Measurements from ENCODE around the gene FFAR4.

DNA sequence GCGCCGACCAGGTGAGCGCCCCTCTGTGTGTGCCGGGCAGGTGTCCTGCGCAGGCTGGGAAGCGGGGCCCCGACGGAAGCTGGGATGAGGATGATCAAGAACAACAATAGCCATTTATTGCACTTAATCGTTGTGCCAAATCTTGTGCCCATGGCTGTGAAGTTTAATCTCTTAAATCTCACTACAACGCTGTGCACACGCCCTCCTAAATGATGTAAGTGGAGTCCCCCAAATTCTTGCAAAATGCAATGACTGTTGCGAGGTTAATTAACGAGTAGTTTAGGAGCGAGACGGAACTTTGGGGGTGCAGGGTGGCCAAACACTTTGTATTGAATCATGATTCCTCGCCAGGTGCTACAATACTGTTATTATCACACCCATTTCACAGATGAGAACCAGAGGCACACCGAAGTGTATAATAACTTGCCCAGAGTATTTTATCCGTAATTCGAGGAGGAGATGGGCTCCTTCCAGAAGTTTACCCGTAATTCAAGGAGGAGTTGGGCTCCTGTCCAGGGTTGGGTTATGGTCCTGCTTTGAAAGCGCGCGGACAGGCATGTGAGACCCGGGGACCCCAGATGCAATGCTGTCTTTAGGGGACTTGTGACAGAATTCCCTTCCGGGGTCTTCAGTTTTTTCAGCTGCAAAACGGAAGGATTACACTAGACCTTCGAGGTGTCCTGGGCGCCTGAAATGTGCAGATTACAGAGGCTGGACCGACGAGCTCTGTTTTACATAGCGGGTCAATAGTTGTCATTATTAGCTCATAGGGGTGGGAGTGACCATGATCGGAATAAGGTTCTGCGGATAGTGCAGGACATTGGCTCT, 1.0 kb downstream of the FFAR4 start:
- TF ChIP-seq POLR2AphosphoS5 (IDR thresholded peaks at IDR 0.05) (no peak), CTCF (IDR thresholded peaks at IDR 0.05) (no peak), POLR2A (IDR thresholded peaks at IDR 0.05) (no peak)

All from upper lobe of left lung (tissue), 4 donors.